Measurements from ENCODE around the gene JMJD1C.
"Not testable (repeated sequence)": the region's sequence is repeated elsewhere in the genome, so short reads cannot be mapped to it uniquely, and the experiment has no call there.

Gene JMJD1C

GRCh38 chr10:63256009-63256773 lies 209.6 kb downstream of the JMJD1C start:
- no peak for DNase-seq

GRCh38 chr10:63255316-63255715 lies 210.5 kb downstream of the JMJD1C start:
- DNase-seq = no peak

- no peak for DNase-seq
Observed at GRCh38 chr10:63253040-63253439, 212.7 kb downstream of the JMJD1C start.

GRCh38 chr10:63252095-63252762 lies 213.5 kb downstream of the JMJD1C start:
- DNase-seq = peak; percentile 85

GRCh38 chr10:63250032-63250431 lies 215.7 kb downstream of the JMJD1C start:
- no peak for DNase-seq

GRCh38 chr10:63247771-63248170 lies 218.0 kb downstream of the JMJD1C start:
- no peak for DNase-seq

GRCh38 chr10:63246356-63246755 lies 219.4 kb downstream of the JMJD1C start:
- no peak for DNase-seq

- no peak for DNase-seq
Observed at GRCh38 chr10:63241841-63242281, 223.9 kb downstream of the JMJD1C start.

- DNase-seq = no peak
Observed at GRCh38 chr10:63240807-63241206, 225.0 kb downstream of the JMJD1C start.

GRCh38 chr10:63238501-63238900 lies 227.3 kb downstream of the JMJD1C start:
- no peak for DNase-seq

GRCh38 chr10:63237396-63237795 lies 228.4 kb downstream of the JMJD1C start:
- no peak for DNase-seq

GRCh38 chr10:63236113-63236935 lies 229.5 kb downstream of the JMJD1C start:
- no peak for DNase-seq

- not testable (repeated sequence) for DNase-seq
Observed at GRCh38 chr10:63235136-63235535, 230.6 kb downstream of the JMJD1C start.

GRCh38 chr10:63229161-63229560 lies 236.6 kb downstream of the JMJD1C start:
- DNase-seq = no peak

GRCh38 chr10:63228237-63228636 lies 237.5 kb downstream of the JMJD1C start:
- DNase-seq = no peak

- no peak for DNase-seq
Observed at GRCh38 chr10:63227207-63227895, 238.4 kb downstream of the JMJD1C start.

- no peak for DNase-seq
Observed at GRCh38 chr10:63224241-63224640, 241.5 kb downstream of the JMJD1C start.

- DNase-seq = no peak
Observed at GRCh38 chr10:63221950-63222349, 243.8 kb downstream of the JMJD1C start.

GRCh38 chr10:63219749-63220148 lies 246.0 kb downstream of the JMJD1C start:
- DNase-seq = no peak

- DNase-seq = peak; percentile 67
Observed at GRCh38 chr10:63217120-63217605, 248.6 kb downstream of the JMJD1C start.

- DNase-seq = no peak
Observed at GRCh38 chr10:63214571-63214970, 251.2 kb downstream of the JMJD1C start.

- DNase-seq = peak; percentile 90
Observed at GRCh38 chr10:63213489-63213888, 252.3 kb downstream of the JMJD1C start.

Data from NCI-H82 (cell line).